Iris pigment epithelial cell (primary cell): ENCODE results near the gene GDF2.

Experiments
- DNase-seq: peaks from one replicate; pipeline ENCODE4 v3.0.0-alpha.2; 2011; ENCODE audit warnings: low read depth

GDF2 gene

GRCh38 chr10:47322300-47323061 lies at the start of gene GDF2:
Gene GDF2, plus strand, starts transcription at chr10:47322454. Its CDS starts 215 bp downstream, at chr10:47322669.
- no peak for DNase-seq

GRCh38 chr10:47276071-47276470 lies 46.2 kb upstream of the GDF2 start:
- DNase-seq = no peak

GRCh38 chr10:47276576-47277351 lies 45.5 kb upstream of the GDF2 start:
- DNase-seq = no peak

- DNase-seq = no peak
Observed at GRCh38 chr10:47277352-47278151, 44.7 kb upstream of the GDF2 start.

- no peak for DNase-seq
Observed at GRCh38 chr10:47278152-47278473, 44.1 kb upstream of the GDF2 start.

- no peak for DNase-seq
Observed at GRCh38 chr10:47278720-47279119, 43.5 kb upstream of the GDF2 start.

- no peak for DNase-seq
Observed at GRCh38 chr10:47279276-47279675, 43.0 kb upstream of the GDF2 start.

- no peak for DNase-seq
Observed at GRCh38 chr10:47282005-47282656, 40.1 kb upstream of the GDF2 start.

- no peak for DNase-seq
Observed at GRCh38 chr10:47282657-47283018, 39.6 kb upstream of the GDF2 start.

- DNase-seq = no peak
Observed at GRCh38 chr10:47283101-47283630, 39.1 kb upstream of the GDF2 start.

GRCh38 chr10:47283848-47284247 lies 38.4 kb upstream of the GDF2 start:
- DNase-seq = no peak

GRCh38 chr10:47285381-47286115 lies 36.7 kb upstream of the GDF2 start:
- no peak for DNase-seq

- DNase-seq = no peak
Observed at GRCh38 chr10:47286116-47286505, 36.1 kb upstream of the GDF2 start.

GRCh38 chr10:47286591-47287315 lies 35.5 kb upstream of the GDF2 start:
- no peak for DNase-seq

- DNase-seq = no peak
Observed at GRCh38 chr10:47287365-47287802, 34.9 kb upstream of the GDF2 start.

GRCh38 chr10:47287805-47288204 lies 34.4 kb upstream of the GDF2 start:
- DNase-seq = no peak

- no peak for DNase-seq
Observed at GRCh38 chr10:47288236-47288635, 34.0 kb upstream of the GDF2 start.

GRCh38 chr10:47288916-47289495 lies 33.2 kb upstream of the GDF2 start:
- DNase-seq = no peak

- DNase-seq = no peak
Observed at GRCh38 chr10:47289921-47290320, 32.3 kb upstream of the GDF2 start.

GRCh38 chr10:47290338-47290737 lies 31.9 kb upstream of the GDF2 start:
- DNase-seq = no peak
